Activated CD8-positive, alpha-beta memory T cell treated with anti-CD3 and anti-CD28 coated beads, Interleukin-2, amount 50 U/mL, for 1 hour (primary cell): ENCODE measurements around the gene PEX14.

ENCODE experiments used
- DNase-seq: peaks from one replicate; pipeline ENCODE4 v3.0.0-alpha.2; 2020; ENCODE audit errors: extremely low read depth

PEX14 gene

DNA sequence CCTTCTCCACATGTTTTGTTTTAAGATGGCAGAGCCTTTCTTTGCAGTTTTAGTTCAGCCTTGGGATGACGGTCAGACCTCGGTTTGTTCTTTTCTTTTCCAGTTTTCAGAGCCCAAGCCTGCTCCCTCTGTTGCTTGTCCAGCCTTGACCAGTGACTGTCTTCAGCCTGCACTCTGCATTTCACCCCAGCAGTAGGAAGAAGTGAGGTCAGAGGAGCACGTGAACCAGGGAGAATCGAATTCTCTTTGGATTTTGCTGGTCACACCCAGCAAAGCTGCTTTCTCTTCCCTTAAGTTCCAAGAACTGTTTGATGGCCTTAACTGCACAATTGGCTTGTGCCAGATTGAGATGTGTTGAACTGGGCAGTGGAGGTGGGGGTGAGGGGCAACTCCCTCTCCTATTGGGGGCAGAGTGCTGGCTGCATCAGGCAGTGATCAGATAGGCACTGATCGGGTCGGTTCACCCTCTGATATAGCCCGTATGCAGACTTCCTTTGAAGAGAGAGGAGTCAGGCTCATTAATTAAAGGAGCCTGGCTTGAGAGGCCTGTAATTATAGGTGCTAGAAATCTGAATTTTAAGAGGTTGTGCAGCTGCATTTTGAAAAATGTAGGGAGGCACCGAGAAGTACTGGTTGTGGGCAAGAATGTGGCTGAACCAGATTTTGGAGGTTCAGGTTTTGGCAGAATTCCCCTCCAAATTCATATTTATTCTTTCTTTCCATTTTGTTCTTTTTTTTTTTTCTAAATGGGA lies 42.4 kb downstream of the PEX14 start:
- no peak for DNase-seq

DNA sequence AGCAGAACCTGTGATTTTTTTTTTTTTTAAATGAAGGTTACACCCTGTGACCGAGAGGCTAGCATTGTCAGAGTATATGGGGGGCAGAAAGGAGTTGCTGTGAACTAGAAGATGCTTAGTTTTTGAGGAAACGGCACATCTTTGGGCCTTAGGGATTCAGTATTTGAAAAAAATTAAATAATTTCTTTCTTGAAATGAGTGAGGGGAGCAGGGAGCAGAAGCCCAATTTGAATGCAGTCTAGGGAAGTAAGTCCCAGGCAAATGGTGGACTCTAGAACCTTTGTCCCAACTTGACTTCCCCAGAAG lies 42.9 kb downstream of the PEX14 start:
- no peak for DNase-seq

DNA sequence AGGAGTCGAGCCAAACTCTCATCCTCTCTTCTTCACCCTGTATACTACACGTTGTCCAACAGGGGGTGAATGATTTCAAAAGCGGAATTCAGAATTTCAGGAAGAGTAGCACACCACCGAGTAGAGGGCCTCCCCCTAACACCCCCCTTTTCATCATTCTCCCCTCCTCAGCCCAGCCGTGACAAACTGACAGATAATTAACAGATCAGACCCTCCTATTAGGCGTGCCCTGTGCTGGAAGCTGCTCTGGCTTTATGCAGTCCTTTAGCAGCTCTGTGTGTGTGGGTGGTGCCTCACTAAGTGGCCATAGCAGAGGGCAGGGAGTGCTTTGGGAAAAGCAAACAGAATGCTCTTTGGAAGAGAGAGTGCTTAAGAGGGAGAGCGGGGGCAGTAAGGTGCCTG lies 44.3 kb downstream of the PEX14 start:
- DNase-seq, result no peak

DNA sequence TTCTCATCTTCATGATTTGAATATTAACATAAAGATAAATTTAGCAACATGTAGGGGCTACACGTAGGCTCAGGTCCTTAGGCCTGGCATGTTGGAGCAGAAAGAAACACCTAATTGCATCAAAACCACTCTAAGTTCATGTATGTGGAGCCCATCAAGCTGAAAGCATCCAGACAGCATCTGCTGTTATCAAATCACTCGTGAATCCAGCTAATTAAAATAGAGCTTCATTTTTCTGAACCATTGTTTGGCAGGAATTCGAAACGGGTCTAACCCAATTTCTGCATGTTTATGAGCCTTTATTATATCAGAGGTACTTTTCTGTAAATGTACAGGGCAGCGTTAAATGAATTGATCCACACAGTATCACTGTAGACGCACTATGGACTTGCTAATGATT lies 45.7 kb downstream of the PEX14 start:
- no peak for DNase-seq

DNA sequence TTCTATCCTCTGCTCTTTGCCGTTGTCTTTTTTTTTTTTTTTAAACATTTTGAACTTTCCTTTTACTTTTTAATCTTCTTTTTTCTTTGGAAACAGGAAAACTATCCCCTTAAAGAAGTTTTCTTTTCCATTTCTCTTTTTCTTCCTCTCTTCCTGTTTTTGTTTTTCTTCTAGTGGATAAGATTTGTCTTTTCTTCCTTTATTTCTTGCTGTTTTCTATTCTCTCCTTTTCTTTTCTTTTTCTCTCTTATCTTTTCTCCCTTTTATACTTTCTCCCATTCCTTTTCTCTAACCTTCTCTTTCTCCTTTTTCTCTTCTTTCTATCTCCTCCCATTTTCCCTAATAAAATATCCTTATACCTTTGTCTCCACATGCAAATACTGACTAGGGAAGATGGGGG lies 46.2 kb downstream of the PEX14 start:
- DNase-seq, result no peak

DNA sequence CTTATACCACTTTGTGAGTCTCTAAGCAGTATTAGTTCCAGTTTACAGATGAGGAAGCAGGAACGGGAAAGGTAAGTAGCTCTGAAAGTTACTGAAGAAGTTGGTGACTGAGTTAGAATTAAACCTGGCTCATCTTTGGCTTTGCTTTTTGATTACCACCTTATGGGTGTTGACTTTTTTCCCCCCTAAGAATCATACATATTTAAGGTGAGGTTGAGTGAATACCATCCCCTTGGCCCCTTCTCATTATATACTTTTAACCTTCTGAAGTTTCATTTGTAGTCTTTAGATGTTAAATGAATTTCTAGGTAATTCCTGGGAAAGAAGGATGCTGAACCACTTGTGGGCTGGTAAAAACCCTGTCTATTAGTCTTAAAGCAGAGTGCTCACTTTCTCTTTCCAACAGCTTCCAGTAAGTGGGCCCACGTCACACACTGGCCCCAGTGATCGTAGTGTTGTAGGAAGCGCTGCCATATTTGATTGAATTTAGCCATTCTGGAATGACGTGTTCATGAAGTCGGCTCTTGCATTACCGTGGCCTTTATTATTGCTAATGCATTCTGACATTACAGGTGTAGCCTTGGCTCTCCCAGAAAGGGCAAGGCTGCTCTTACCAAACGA lies 46.9 kb downstream of the PEX14 start:
- DNase-seq, result no peak

DNA sequence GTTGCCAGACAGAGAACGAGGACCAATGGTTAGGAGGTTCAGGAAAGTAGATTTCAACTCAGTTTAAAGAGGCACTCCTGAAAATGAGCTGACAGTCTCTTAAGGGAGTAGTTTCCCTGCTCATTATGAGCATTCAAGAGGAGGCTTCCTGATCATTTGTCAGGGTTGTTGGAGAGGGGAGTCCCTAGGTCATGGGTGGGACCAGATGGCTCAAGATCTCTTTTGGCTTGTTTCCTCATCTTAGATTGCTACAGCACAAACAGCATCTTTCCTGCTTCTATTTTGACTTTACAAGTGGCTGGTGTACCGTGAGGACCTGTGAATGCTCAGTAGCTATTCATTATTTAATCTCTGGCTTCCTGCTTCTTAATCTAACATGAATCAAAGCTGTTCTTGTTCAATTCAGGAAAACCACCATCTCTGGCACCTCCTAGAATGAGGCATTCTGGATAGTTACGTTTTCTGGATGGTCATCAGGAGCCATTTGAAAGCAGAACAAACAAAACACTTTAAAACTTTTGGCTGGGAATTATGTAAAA lies 47.6 kb downstream of the PEX14 start:
- DNase-seq, result no peak

DNA sequence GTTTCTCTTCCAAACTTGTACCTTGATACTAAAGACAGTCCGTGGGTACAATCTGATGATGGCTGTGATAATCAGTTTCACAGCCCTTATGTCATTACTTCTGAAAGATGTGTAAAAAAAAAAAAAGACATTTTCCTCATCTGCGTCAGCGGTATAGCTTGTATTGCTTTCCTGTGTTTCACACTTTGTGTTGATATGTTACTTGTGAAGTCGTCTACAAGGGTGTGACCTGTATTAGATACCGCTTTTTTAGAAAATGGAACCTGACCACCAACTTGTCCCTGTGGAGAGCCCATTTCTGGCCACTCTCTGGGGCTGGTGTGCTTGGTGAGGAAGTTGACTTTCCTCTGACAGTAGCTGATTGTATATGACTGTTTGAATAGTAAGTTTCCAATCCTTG lies 50.5 kb downstream of the PEX14 start:
- DNase-seq, result no peak

DNA sequence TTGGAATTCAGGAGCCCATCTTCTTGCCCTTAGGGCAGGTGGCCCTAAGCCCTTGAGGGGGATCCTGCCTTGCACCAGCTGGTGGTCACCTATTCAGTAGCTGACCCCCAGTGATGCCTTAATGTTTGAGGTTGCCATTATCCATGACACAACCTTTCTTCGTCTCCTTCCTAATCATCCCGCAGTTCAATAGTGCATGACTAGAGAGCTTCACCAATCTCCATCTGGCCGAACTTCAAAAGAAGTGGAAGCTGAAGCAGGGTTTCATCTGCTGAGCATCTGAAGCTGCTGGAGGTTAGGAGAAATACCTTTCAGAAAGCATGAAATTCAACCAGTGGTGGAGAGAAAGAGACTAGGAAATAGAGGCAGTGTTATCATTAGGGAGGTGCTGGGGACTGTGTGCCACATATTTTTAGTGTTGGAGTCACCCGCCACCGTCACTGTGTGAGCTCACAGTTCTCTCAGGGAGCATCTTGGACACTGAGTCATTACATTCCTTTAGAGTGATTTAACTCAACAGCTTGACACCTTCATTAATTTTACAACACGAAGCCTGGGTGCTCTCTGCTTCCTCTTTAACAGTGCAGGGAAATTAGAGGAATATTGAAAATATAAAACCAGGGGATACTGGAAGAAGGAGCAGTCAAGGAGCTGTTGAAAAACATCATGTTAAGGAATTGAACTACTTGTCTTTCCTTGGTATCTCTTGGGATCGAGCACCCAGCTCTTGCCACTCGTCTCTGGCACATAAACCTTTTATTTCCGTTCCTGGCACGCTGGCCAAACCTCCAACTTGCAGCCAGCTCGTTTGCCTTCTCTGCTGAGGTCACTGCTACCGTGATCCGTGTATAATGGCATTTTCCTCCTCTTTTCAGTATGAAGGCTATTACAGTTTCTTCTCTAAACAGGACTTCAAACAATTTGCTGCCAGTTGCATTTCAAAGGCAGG lies 53.6 kb downstream of the PEX14 start:
- DNase-seq, result no peak

DNA sequence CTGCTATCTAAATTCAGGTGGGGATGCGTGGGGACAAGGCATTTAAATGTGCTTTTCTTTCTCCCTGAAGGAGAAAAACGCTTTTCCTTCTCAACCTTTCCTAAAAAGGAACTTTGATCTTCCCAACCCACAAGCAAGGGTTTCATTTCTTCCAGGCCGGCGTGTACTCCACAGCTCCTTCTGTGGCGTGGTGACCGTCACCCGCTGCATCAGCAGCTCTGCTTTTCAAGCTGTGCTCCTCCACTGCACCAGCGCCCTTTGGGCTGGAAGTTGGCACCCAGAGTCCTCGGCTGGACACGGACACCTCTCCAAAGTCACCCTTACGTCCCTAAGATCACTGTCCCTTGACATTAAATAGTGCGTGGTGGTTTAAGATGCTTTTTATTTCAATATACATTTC lies 54.3 kb downstream of the PEX14 start:
- DNase-seq, result no peak

DNA sequence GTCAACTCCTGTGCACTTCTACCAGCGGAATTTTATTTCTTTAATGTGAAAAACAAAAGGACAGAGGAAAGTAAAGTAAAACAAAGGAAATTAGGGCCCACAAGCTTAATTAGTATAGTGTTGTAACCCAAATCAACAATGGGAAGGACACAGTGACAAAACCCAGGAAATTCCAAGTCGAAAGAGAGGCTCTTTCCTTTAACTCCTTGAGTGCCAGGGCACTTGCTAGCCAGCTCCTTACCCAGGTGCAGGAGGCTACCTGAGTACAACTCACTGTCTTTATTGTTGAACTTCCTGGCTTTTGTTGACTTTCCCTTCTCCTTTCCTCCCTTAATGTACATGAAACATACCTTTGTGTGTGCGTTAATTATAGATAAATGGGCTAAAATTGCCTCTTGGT lies 55.0 kb downstream of the PEX14 start:
- no peak for DNase-seq

DNA sequence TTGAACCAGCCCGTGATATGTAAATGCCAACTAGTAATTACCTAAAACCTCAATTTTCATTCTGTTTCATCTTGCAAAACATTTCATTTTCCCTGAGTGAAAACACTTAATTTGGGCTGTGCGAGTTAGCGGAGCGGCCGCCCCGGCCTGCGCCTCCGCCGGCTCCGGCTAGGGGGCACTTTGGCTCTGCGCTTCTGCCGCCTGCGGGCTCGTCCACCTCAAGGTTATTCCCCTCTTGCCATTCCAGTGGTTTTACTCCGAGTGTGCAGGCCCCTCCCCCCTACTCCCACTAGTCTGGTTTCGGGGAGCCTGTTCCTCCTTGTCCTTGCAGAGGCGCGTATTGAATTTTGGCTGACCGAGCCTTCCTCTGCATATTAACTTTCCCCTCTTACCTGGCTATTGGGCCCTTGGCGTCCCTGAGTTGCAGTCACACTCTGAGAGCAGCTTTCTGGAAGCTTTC lies 55.6 kb downstream of the PEX14 start:
- no peak for DNase-seq

DNA sequence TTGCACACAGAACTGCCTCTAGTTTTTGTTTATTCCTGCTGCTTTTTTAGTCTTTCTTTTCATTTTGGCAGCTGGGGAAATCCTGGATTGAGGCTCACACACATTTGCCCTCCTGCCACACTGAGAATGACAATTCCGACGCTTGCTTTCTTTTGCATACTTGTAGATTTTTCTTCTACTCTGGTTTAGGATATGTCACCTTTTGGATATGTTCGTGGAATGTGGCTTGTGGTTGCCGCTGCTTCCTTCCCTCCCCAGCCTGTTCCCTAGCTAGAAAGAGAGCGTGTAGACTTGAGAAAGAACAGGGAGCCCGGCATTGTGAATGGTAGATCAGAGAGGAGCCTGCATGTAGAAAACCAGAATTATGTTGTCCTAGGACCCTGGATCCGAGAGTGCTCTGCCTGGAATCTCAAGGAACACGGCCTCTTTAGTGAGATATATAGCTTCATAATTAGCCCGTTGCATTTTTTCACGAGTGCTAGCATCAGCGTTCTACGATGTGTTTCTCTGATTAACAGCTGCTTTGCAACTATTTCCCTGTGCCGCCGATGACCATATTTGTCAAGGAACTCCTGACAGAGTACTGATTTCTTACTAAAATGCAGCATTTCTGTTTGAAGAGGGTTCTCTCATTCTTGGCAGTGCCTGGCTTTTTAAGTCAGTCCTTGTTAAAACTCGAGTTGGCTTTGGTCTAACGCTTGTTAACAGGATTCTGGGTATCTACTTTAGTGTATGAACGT lies 56.2 kb downstream of the PEX14 start:
- no peak for DNase-seq

DNA sequence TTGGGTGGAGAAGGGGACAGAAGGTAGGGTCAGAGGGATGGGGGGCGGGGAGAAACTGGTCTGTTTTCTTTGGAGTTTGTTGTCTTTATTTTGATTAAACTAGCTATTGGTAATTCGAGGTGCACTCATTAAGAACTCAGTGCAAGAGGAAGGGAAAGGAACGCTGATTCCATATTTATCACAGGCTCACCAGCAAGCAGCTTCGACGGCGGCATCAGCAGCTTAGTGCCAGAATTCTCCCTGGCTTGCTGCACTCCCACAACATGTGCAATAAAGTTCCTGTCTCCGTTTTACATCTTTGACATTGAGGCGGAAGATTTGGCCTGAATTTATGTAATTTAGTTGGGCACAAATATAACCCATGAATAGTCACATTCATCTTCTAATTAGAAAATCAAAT lies 57.6 kb downstream of the PEX14 start:
- DNase-seq, result no peak

DNA sequence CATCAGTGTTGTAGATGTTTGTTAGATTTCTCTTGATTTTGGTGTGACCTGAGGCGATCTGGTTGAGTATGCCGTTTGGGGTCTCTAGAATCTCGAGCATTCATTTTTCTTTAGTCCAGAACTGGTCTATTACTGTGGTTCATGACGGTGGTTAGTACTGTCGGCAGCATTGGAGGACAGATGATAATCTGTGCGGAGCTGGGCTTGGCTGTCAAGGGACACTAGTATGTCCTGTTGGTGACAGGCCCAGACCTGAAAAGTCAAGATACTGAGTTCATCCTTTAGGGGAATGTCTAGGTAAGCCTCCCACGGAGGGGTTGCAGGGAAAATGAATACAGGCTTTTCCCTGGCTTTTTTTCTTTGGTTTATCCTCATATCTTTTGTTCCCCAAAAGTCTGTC lies 59.8 kb downstream of the PEX14 start:
- DNase-seq, result no peak

DNA sequence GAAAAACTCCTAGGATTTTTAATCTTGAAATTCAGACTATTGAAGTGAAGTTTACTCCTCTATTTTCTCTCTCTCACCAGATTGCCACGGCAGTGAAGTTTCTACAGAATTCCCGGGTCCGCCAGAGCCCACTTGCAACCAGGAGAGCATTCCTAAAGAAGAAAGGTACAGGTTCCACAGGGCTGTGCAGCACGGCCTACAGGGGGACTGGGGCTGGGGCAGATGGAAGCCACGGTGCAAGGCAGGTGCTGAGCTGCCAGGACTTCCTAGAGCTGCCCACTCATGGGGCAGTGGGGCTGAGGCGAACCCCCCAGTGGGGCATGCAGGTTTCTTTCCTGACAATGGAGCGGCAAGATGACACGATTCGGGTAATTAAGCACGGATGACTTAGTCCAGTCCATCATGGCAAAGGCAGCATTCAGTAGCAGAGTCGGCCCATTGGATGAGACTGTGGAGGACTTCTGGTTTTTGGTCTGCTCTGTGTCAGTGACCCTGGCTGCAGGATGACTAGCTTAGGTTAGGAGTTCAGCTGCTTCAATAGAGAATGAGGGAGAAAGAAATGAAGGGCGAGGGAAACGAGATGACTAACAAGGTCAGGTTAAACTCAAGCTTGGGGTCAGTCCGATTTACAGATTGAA lies 61.5 kb downstream of the PEX14 start:
- DNase-seq, result no peak

DNA sequence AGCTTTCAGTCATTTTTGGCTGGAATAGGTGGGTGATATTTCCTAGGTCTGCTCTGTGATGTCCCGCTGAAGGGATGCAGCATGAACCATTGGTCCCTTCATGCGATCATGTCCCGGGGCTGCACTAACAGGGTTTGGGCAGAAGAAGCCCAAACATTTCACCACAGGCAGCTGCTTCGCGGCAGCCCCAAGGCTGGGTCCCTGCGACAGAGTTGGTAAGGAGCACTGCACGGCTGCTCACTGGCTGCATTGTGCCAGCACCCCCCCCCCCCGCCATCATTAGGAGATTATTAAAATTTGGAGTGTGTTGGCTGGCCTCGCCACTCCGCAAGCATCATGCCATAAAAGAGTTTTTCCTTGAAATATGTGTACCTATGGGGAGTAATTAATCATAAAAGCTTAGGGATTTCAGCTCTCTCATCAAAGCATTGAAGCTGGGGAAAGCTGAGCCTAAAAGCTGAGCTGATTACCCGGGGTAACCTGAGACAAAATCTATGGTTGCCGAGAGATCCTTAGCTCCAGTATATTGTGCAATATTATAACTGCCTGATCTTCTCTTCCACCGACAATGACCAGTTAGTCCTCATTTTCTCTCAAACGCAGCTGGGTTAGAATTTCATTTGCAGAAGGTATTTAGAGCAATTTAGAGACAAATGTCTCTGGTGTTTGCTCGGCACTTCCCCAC lies 62.5 kb downstream of the PEX14 start:
- no peak for DNase-seq

DNA sequence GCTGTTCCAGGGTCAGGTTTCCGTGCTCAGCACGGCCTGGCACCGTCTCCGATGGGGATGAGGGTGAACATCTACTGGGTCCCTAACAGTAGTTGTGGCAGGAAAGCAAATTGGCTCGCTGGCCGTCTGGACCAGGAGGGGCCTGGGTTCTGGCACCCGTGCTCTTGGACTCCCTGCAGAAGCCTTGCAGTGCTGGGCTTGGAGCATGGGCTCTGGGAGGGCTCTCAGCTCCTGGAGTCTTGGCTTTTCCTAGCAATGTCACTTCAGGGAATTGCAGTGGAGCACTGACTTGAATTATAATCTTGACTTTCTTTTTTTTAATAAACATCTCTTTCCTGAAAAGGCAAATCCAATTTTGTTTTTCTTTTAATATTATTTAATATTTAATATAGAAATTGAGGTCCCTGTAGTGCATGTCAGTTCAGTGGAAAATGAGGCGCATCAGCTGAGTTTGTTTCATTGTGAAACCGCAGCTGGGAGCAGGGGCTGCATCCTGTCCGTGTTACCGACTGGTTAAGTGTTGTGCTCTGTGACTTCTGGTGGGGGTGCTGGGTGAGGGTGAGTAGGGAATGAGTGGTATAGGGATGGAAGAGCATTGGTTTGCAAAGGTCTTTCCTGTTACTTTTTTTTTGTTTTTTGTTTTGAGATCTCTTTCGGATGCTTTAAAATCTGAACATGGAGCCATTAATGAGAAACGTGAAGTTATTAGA lies 64.1 kb downstream of the PEX14 start:
- DNase-seq, result no peak

DNA sequence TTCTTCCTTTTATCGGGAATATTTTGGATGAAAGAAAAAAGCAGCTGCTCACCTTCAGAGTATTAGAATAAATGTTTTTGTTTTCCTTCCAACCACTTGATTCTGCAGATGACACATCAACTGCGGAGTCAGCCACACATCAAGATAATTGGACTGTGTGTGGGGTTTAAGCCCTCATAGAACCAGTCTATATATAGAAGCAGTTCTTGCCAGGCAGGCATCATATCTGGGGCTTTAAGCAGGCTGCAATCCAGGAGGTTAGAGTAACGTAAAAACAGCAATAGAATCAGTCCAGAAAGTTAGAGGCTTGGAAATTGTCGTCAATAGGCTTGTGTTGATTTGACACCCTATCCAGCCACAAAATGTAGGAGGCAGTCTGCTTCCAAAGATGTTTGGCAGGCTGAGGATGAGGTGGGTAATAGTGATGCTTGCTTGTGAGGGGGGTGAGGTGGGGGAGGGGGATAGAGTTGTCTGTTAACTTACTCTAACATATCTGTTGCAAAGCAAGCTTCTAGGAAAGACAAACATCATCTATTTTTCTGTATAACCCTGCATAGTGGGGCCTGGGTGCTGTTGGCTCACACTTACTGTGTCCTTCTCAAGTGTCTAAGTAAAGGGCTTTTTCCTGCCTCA lies 64.8 kb downstream of the PEX14 start:
- no peak for DNase-seq
